IMR-90 (cell line): Measurements from ENCODE around the gene NDST3. TPM values are rescaled to one million over a fixed set of nuclear protein-coding genes. Genes with fewer than 3 reads are reported as not detected.

ENCODE experiments used
- ATAC-seq: fragments of 200-7000 bp; cut with Tn5 transposase; 2 replicates; pipeline ENCODE4 v1.9.1; 2020; ENCODE audit warnings: low read depth, mild to moderate bottlenecking, moderate library complexity
- BruUV-seq: library from RNA; stranded (reverse); fragments of 400-500 nt; replicated peaks from 2 replicates; lab custom pipeline; 2021; lab: Mats Ljungman, UMichigan
- CTCF ChIA-PET: fragments of 300-600 bp; formaldehyde crosslinking; extraction: SDS; loops from one replicate; lab custom pipeline; 2021; ENCODE audit warnings: antibody characterized with exemption; lab: Yijun Ruan, JAX
- POLR2A ChIA-PET: fragments of 300-600 bp; sonication (Branson Sonifier 250); formaldehyde crosslinking; loops from one replicate; lab custom pipeline; 2022; ENCODE audit warnings: antibody characterized with exemption; ENCODE audit not compliant: unreplicated experiment; lab: Charles Lee
- DNase-seq: peaks from one replicate; pipeline ENCODE4 v3.0.0; 2013
- H2AFZ ChIP-seq: replicated peaks from 2 replicates; pipeline ENCODE3; 2013; ENCODE audit warnings: low read length, mild to moderate bottlenecking; ENCODE audit not compliant: poor library complexity
- H2AK5ac ChIP-seq: 2 replicates; pipeline ENCODE4 v1.6.1; 2013; ENCODE audit warnings: low read depth, low read length, inconsistent platforms
- H2AK9ac ChIP-seq: replicated peaks from 2 replicates; pipeline ENCODE3; 2013; ENCODE audit warnings: mild to moderate bottlenecking, low read depth, low read length, moderate library complexity; ENCODE audit not compliant: poor library complexity
- H2BK120ac ChIP-seq: 2 replicates; pipeline ENCODE4 v1.6.1; 2013; ENCODE audit warnings: low read depth, low read length, inconsistent platforms
- H2BK15ac ChIP-seq: 3 replicates; pipeline ENCODE4 v1.6.1; 2013; ENCODE audit warnings: low read depth, low read length, inconsistent platforms
- H2BK20ac ChIP-seq: 2 replicates; pipeline ENCODE4 v1.6.1; 2013; ENCODE audit warnings: low read depth, mild to moderate bottlenecking, inconsistent platforms, low read length, moderate library complexity
- H2BK5ac ChIP-seq: 2 replicates; pipeline ENCODE4 v1.6.1; 2013; ENCODE audit warnings: mild to moderate bottlenecking, low read depth, low read length, inconsistent platforms; ENCODE audit not compliant: poor library complexity, severe bottlenecking
- H3K14ac ChIP-seq: replicated peaks from 2 replicates; pipeline ENCODE4 v1.6.1; 2013; ENCODE audit warnings: low read depth, low read length, inconsistent platforms
- H3K18ac ChIP-seq: 2 replicates; pipeline ENCODE4 v1.6.1; 2013; ENCODE audit warnings: low read depth, low read length, control low read depth
- H3K23ac ChIP-seq: 2 replicates; pipeline ENCODE4 v1.6.1; 2013; ENCODE audit warnings: low read depth, low read length, inconsistent platforms
- H3K27ac ChIP-seq: 2 replicates; pipeline ENCODE4 v1.5.1; 2013; ENCODE audit warnings: mild to moderate bottlenecking, control low read depth, low read length; ENCODE audit not compliant: insufficient read depth
- H3K27me3 ChIP-seq: 2 replicates; pipeline ENCODE4 v1.6.1; 2013; ENCODE audit warnings: low read length; ENCODE audit not compliant: control insufficient read depth, insufficient read depth
- H3K36me3 ChIP-seq: 2 replicates; pipeline ENCODE4 v1.6.1; 2013; ENCODE audit warnings: low read length, mixed read lengths; ENCODE audit not compliant: control insufficient read depth, insufficient read depth
- H3K4ac ChIP-seq: 2 replicates; pipeline ENCODE4 v1.6.1; 2013; ENCODE audit warnings: low read depth, low read length, inconsistent platforms
- H3K4me1 ChIP-seq: 2 replicates; pipeline ENCODE4 v1.6.1; 2013; ENCODE audit warnings: low read length, mixed read lengths; ENCODE audit not compliant: control insufficient read depth, insufficient read depth
- H3K4me2 ChIP-seq: 2 replicates; pipeline ENCODE4 v1.6.1; 2013; ENCODE audit warnings: low read depth, mild to moderate bottlenecking, control low read depth, low read length, moderate library complexity
- H3K4me3 ChIP-seq: 2 replicates; pipeline ENCODE4 v1.5.1; 2013; ENCODE audit warnings: low read depth, mild to moderate bottlenecking, control low read depth, low read length, moderate library complexity; ENCODE audit not compliant: insufficient read depth
- H3K56ac ChIP-seq: 2 replicates; pipeline ENCODE4 v1.6.1; 2013; ENCODE audit warnings: low read length, inconsistent platforms; ENCODE audit not compliant: insufficient read depth; ENCODE audit errors: extremely low read depth
- H3K79me1 ChIP-seq, 2 experiments: 2 replicates each; pipeline ENCODE4 v1.6.1; 2013; ENCODE audit warnings: low read length in 2 of 2, inconsistent platforms in 1 of 2, low read depth in 1 of 2
- H3K9ac ChIP-seq: 2 replicates; pipeline ENCODE4 v1.6.1; 2013; ENCODE audit warnings: low read depth, low read length, control low read depth
- H3K9me1 ChIP-seq: 2 replicates; pipeline ENCODE4 v1.6.1; 2013; ENCODE audit warnings: low read length, inconsistent platforms; ENCODE audit not compliant: insufficient read depth
- H3K9me3 ChIP-seq: 2 replicates; pipeline ENCODE4 v1.6.1; 2013; ENCODE audit warnings: low read length; ENCODE audit not compliant: control insufficient read depth, insufficient read depth
- H4K20me1 ChIP-seq: 2 replicates; pipeline ENCODE4 v1.6.1; 2013; ENCODE audit warnings: low read length, inconsistent platforms; ENCODE audit not compliant: insufficient read depth
- H4K5ac ChIP-seq: 2 replicates; pipeline ENCODE4 v1.6.1; 2013; ENCODE audit warnings: mild to moderate bottlenecking, low read depth, low read length, control low read depth
- H4K8ac ChIP-seq, 2 experiments: 2 replicates each; pipeline ENCODE4 v1.6.1; 2013; ENCODE audit warnings: low read depth in 2 of 2, low read length in 2 of 2, control low read depth in 1 of 2, inconsistent platforms in 1 of 2
- H4K91ac ChIP-seq: 2 replicates; pipeline ENCODE4 v1.6.1; 2013; ENCODE audit warnings: low read depth, low read length, inconsistent platforms; ENCODE audit not compliant: insufficient read depth
- BHLHE40 ChIP-seq: fragments of 150-350 bp; IDR thresholded peaks from 2 replicates; pipeline ENCODE4 v1.6.1; 2016; ENCODE audit warnings: mild to moderate bottlenecking, low read depth, low read length
- FOS ChIP-seq: fragments of 150-350 bp; IDR thresholded peaks from 2 replicates; pipeline ENCODE4 v1.6.1; 2016; ENCODE audit warnings: low read depth, low read length
- MXI1 ChIP-seq: IDR thresholded peaks from 2 replicates; pipeline ENCODE4 v1.6.1; 2012; ENCODE audit warnings: low read depth, mild to moderate bottlenecking, low read length, moderate library complexity, borderline replicate concordance
- NFE2L2 ChIP-seq: fragments of 150-350 bp; IDR thresholded peaks from 2 replicates; pipeline ENCODE4 v1.6.1; 2016; ENCODE audit warnings: low read depth, mild to moderate bottlenecking, low read length
- RAD21 ChIP-seq: IDR thresholded peaks from 2 replicates; pipeline ENCODE4 v1.6.1; 2012; ENCODE audit warnings: low read length, improper control_type of control experiment
- RFX5 ChIP-seq: IDR thresholded peaks from 2 replicates; pipeline ENCODE4 v1.8.0; 2012; ENCODE audit warnings: low read depth, mild to moderate bottlenecking, low read length, moderate library complexity
- WGBS, 2 experiments: methylation state at CpG; one replicate each; pipeline versions ENCODE4 v1.1.5 to v1.1.7; 2013; ENCODE audit warnings: missing lambda C conversion rate in 2 of 2; ENCODE audit not compliant: insufficient read length in 1 of 2; ENCODE audit errors: extremely low coverage in 2 of 2; 5-methylcytosine and 5-hydroxymethylcytosine counted together
- dilution Hi-C: fragments of 300-500 bp; cut with HindIII; formaldehyde crosslinking; loops from one replicate; pipeline ENCODE4 v1.14.3; 2018; ENCODE audit warnings: low sequenced_read_pairs; ENCODE audit not compliant: unreplicated experiment
- in situ Hi-C: fragments of 300-500 bp; cut with MboI; formaldehyde crosslinking; loops from 3 replicates; pipeline ENCODE4 v1.14.3; 2019; ENCODE audit warnings: low sequenced_read_pairs, inconsistent platforms, mixed read lengths
- intact Hi-C: fragments of 100-400 bp; cut with micrococcal nuclease; formaldehyde crosslinking; loops from 2 replicates; pipeline ENCODE4 v1.10.0; 2022
- polyA plus RNA-seq, 3 experiments: library from polyadenylated mRNA; depleted of rRNA; stranded (reverse); fragments of >200 nt; gene quantifications; 2 replicates each; pipeline ENCODE4 v1.2.3, GENCODE V29; 2012; ENCODE audit warnings: low replicate concordance in 1 of 3
- total RNA-seq: library from RNA; depleted of rRNA; stranded (reverse); fragments of >200 nt; gene quantifications from 2 replicates; pipeline ENCODE4 v1.2.3, GENCODE V29; 2012
- TF ChIP-seq, protein P1 (sequence below): fragments of 150-350 bp; IDR thresholded peaks from 2 replicates; pipeline ENCODE4 v1.6.1; 2016; ENCODE audit warnings: low read depth, mild to moderate bottlenecking, low read length, moderate library complexity, borderline replicate concordance

Gene NDST3
- total and polyA plus RNA-seq, 2 of the 4 experiments (the other 2 are of a cell fraction), result 0.10 to 0.18 TPM

DNA sequence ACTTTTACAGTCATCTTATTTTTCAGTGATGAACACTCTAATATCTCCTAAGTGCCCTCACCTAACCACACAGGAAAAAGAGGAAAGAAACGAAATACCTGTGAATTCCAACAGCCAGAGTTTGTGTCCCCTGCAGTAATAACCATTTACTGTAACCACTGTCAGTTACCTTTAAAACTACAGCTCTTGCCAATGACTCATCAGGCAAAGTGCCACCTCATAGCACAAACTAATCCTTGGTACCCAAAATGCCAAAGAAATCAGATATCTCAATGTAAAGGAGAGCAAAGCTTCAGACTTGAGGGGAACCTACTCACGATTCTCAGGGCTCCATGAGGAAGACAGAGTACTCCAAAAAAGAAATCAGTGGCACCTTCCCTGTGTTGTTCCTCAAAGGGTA is 146.5 kb downstream of the NDST3 start:
- TF ChIP-seq RAD21, result no peak
- no peak for TF ChIP-seq BHLHE40
- TF ChIP-seq FOS, result no peak; the same call in 1 of the 2 replicates
- TF ChIP-seq, protein P1, sequence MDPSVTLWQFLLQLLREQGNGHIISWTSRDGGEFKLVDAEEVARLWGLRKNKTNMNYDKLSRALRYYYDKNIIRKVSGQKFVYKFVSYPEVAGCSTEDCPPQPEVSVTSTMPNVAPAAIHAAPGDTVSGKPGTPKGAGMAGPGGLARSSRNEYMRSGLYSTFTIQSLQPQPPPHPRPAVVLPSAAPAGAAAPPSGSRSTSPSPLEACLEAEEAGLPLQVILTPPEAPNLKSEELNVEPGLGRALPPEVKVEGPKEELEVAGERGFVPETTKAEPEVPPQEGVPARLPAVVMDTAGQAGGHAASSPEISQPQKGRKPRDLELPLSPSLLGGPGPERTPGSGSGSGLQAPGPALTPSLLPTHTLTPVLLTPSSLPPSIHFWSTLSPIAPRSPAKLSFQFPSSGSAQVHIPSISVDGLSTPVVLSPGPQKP, result no peak
- no peak for TF ChIP-seq MXI1
- TF ChIP-seq RFX5, result no peak
- TF ChIP-seq NFE2L2, result no peak
- Histone ChIP-seq H3K27ac (no peak overlapping the region), H4K20me1 (no peaks in the 10 kb centered on the region), H3K27me3 (no peaks in the 10 kb centered on the region), H3K4me1 (no peaks in the 10 kb centered on the region), H2BK20ac (peak overlapping the region; percentile 23; the same call in 1 of the 2 replicates), H2BK120ac (peak overlapping the region; percentile 32; the same call in 1 of the 2 replicates), H3K56ac (no peak overlapping the region), H3K4ac (0 out of 2 replicates have a peak overlapping the region, but pooled peaks have one; percentile 16), H2AK9ac (no peak overlapping the region), H3K23ac (no peak overlapping the region), H3K4me3 (no peak overlapping the region), H3K9me3 (no peaks in the 10 kb centered on the region), H3K18ac (no peak overlapping the region), H2BK5ac (no peak overlapping the region), H3K9ac (no peak overlapping the region), H3K9me1 (no peaks in the 10 kb centered on the region), H3K36me3 (no peaks in the 10 kb centered on the region), H2AFZ (no peak overlapping the region), H4K91ac (peak overlapping the region; percentile 12; the same call in 1 of the 2 replicates), H3K79me1 (no peaks in the 10 kb centered on the region), H4K5ac (no peak overlapping the region), H2BK15ac (peak overlapping the region; percentile 70; the same call in 2 of the 3 replicates), H3K14ac (0 out of 2 replicates have a peak overlapping the region, but pooled peaks have one; percentile 20), H4K8ac (no peak overlapping the region), H3K4me2 (no peak overlapping the region), H2AK5ac (no peak overlapping the region)
- no TSS peak for BruUV-seq
- CTCF ChIA-PET, result no interaction called here
- POLR2A ChIA-PET, result no interaction called here
- in situ Hi-C loops (no loop called here), dilution Hi-C loops (no loop called here), intact Hi-C loops (no loop called here)
- ATAC-seq, result peak; percentile 14; the same call in 1 of the 2 replicates
- peak; percentile 47 for DNase-seq
- WGBS, 2 experiments, result no CpG with 5 or more reads among the region's 2 CpGs
